T-helper 1 cell treated with Interleukin-12 subunit alpha and Interleukin-12 subunit beta and Interleukin-4 antibody, amounts not matched to agents 30 μg/mL and 1 μg/mL, for 36 hours (primary cell): ENCODE measurements around the gene CYP27A1.

ENCODE experiments used
- H3K27ac Mint-ChIP-seq: one replicate; pipeline ENCODE4 v1.8.0; 2021; ENCODE audit warnings: mild to moderate bottlenecking, mixed read lengths
- H3K27me3 Mint-ChIP-seq: one replicate; pipeline ENCODE4 v1.8.0; 2021; ENCODE audit warnings: low read depth, mixed read lengths
- H3K36me3 Mint-ChIP-seq: one replicate; pipeline ENCODE4 v1.8.0; 2021; ENCODE audit warnings: low read depth, mixed read lengths
- H3K4me1 Mint-ChIP-seq: one replicate; pipeline ENCODE4 v1.8.0; 2021; ENCODE audit warnings: low read depth, mixed read lengths
- H3K4me3 Mint-ChIP-seq: one replicate; pipeline ENCODE4 v1.8.0; 2021; ENCODE audit warnings: mild to moderate bottlenecking, moderate library complexity, mixed read lengths
- H3K9me3 Mint-ChIP-seq: one replicate; pipeline ENCODE4 v1.8.0; 2021; ENCODE audit warnings: mixed read lengths

Gene CYP27A1

GRCh38 chr2:218859988-218860831 is 78.3 kb downstream of the CYP27A1 start:
- peaks cover 84% of the 10 kb centered on the region for H3K27me3 Mint-ChIP-seq
- H3K36me3 Mint-ChIP-seq: no peaks in the 10 kb centered on the region
- peaks cover 11% of the 10 kb centered on the region for H3K4me1 Mint-ChIP-seq
- H3K4me3 Mint-ChIP-seq: no peak overlapping the region
- H3K27ac Mint-ChIP-seq: no peak overlapping the region
- no peaks in the 10 kb centered on the region for H3K9me3 Mint-ChIP-seq

GRCh38 chr2:218860950-218861381 is 79.0 kb downstream of the CYP27A1 start:
- Mint-ChIP-seq H3K4me1 (peaks cover 11% of the 10 kb centered on the region), H3K27ac (no peak overlapping the region), H3K27me3 (peaks cover 79% of the 10 kb centered on the region), H3K9me3 (no peaks in the 10 kb centered on the region), H3K4me3 (no peak overlapping the region), H3K36me3 (no peaks in the 10 kb centered on the region)

- Mint-ChIP-seq H3K4me3 (no peak overlapping the region), H3K27ac (no peak overlapping the region), H3K27me3 (peaks cover 77% of the 10 kb centered on the region)
These were observed 79.8 kb downstream of the CYP27A1 start for GRCh38 chr2:218861645-218862318.

GRCh38 chr2:218863021-218863520 is 81.1 kb downstream of the CYP27A1 start:
- peaks cover 7% of the 10 kb centered on the region for H3K4me1 Mint-ChIP-seq
- H3K27me3 Mint-ChIP-seq: peaks cover 77% of the 10 kb centered on the region
- H3K36me3 Mint-ChIP-seq: no peaks in the 10 kb centered on the region
- H3K4me3 Mint-ChIP-seq: no peak overlapping the region
- H3K27ac Mint-ChIP-seq: no peak overlapping the region
- H3K9me3 Mint-ChIP-seq: no peaks in the 10 kb centered on the region

More at GRCh38 chr2:218861645-218862318, 79.8 kb downstream of the CYP27A1 start:
- no peaks in the 10 kb centered on the region for H3K9me3 Mint-ChIP-seq
- no peaks in the 10 kb centered on the region for H3K36me3 Mint-ChIP-seq
- H3K4me1 Mint-ChIP-seq: peaks cover 7% of the 10 kb centered on the region
